HepG2 (cell line): ENCODE measurements around the gene DAZAP1. TPM values are rescaled to one million over a fixed set of nuclear protein-coding genes. Genes with fewer than 3 reads are reported as not detected.

Source experiments
- AGO1 ChIP-seq: fragments of 200-400 bp; formaldehyde crosslinking; IDR thresholded peaks from 2 replicates; pipeline ENCODE4 v1.6.1; 2017; ENCODE audit warnings: mild to moderate bottlenecking, low read depth, low read length, moderate library complexity; ENCODE audit not compliant: poor library complexity, severe bottlenecking
- BRF2 ChIP-seq: sonication (generic); formaldehyde crosslinking; IDR thresholded peaks from 2 replicates; pipeline ENCODE4 v1.8.1; 2022; ENCODE audit warnings: mild to moderate bottlenecking, missing genetic modification reagents
- NFAT5 ChIP-seq: sonication (generic); formaldehyde crosslinking; IDR thresholded peaks from 2 replicates; pipeline ENCODE4 v1.4.0; 2020; ENCODE audit warnings: missing genetic modification reagents
- PRPF4 ChIP-seq: fragments of 200-400 bp; formaldehyde crosslinking; IDR thresholded peaks from 2 replicates; pipeline ENCODE4 v1.6.1; 2016; ENCODE audit warnings: low read length, low read depth; ENCODE audit not compliant: poor library complexity, severe bottlenecking
- THAP9 ChIP-seq: sonication (generic); formaldehyde crosslinking; IDR thresholded peaks from 2 replicates; pipeline ENCODE4; 2020; ENCODE audit warnings: missing genetic modification reagents, mild to moderate bottlenecking, borderline replicate concordance
- ZBTB37 ChIP-seq: sonication (generic); formaldehyde crosslinking; IDR thresholded peaks from 2 replicates; pipeline ENCODE4 v1.4.0; 2020; ENCODE audit warnings: mild to moderate bottlenecking, missing genetic modification reagents
- ZBTB4 ChIP-seq: sonication (generic); formaldehyde crosslinking; IDR thresholded peaks from 2 replicates; pipeline ENCODE4 v1.4.0; 2020; ENCODE audit warnings: missing genetic modification reagents, mild to moderate bottlenecking, borderline replicate concordance
- ZNF234 ChIP-seq: sonication (generic); formaldehyde crosslinking; conservative IDR thresholded peaks from 2 replicates; pipeline ENCODE4 v1.5.1; 2020; ENCODE audit warnings: mild to moderate bottlenecking, missing genetic modification reagents
- ZNF737 ChIP-seq: sonication (generic); formaldehyde crosslinking; IDR thresholded peaks from 2 replicates; pipeline ENCODE4 v1.5.0; 2020; ENCODE audit warnings: missing genetic modification reagents, mild to moderate bottlenecking, borderline replicate concordance
- ZNF784 ChIP-seq: sonication (generic); formaldehyde crosslinking; IDR thresholded peaks from 2 replicates; pipeline ENCODE4 v1.5.1; 2020; ENCODE audit warnings: missing genetic modification reagents, mild to moderate bottlenecking, borderline replicate concordance
- polyA plus RNA-seq, 8 experiments: library from polyadenylated mRNA; depleted of rRNA in 3 of 8; stranded (reverse) in 7 of 8; unstranded in 1 of 8; fragments of >200 nt; fragmentation: Illumina TruSeq in 4 of 8; extraction: Trizol in 4 of 8; gene quantifications; 2 replicates each; pipeline versions ENCODE4 v1.2.1 to v1.2.3, GENCODE V29; 2011 to 2016; ENCODE audit warnings: low read depth in 4 of 8, missing spikeins in 1 of 8, mixed read lengths in 1 of 8; ENCODE audit not compliant: insufficient read depth in 1 of 8
- total RNA-seq, 5 experiments: library from RNA; depleted of rRNA; stranded (reverse); fragments of >200 nt; fragmentation: Illumina TruSeq; extraction: Trizol; gene quantifications; 2 replicates each; pipeline ENCODE4 v1.2.3, GENCODE V29; 2016; ENCODE audit warnings: low read depth in 1 of 5

DAZAP1 gene
- total and polyA plus RNA-seq, 2 of the 13 experiments (the other 11 are each of a cell fraction or from before 2014, with no cell fraction given) = 63.3 to 79.2 TPM

GRCh38 chr19:1395194-1396018, 12.0 kb upstream of the DAZAP1 start (continued):
- no peak for TF ChIP-seq ZBTB37 (CRISPR knock-in tag)
- no peak for TF ChIP-seq BRF2 (CRISPR knock-in tag)
- TF ChIP-seq PRPF4 = no peak
- TF ChIP-seq THAP9 = no peak
- peak; percentile 99 for TF ChIP-seq AGO1
- TF ChIP-seq ZNF784 (CRISPR knock-in tag) = 0 out of 2 replicates have a peak, but pooled peaks have one; percentile 18
- no peak for TF ChIP-seq ZBTB4 (CRISPR knock-in tag)
- peak; percentile 46; the same call in 1 of the 2 replicates for TF ChIP-seq ZNF234 (CRISPR knock-in tag)
- no peak for TF ChIP-seq ZNF737 (CRISPR knock-in tag)
- no peak for TF ChIP-seq NFAT5 (CRISPR knock-in tag)
